DOHH2 (cell line): ENCODE results near the gene PLCB4.

Experiments used
- CTCF ChIP-seq: fragments of 200-600 bp; sonication (generic); IDR thresholded peaks from one replicate; pipeline ENCODE4 v1.5.1; 2014; ENCODE audit warnings: antibody characterized with exemption, mild to moderate bottlenecking, low read depth, low read length; ENCODE audit not compliant: poor library complexity, severe bottlenecking
- EZH2phosphoT487 ChIP-seq: fragments of 200-600 bp; sonication (generic); IDR thresholded peaks from 2 replicates; pipeline ENCODE4 v1.6.1; 2017; ENCODE audit warnings: borderline replicate concordance, mild to moderate bottlenecking, antibody characterized with exemption, low read length, moderate library complexity, mixed read lengths

DNA sequence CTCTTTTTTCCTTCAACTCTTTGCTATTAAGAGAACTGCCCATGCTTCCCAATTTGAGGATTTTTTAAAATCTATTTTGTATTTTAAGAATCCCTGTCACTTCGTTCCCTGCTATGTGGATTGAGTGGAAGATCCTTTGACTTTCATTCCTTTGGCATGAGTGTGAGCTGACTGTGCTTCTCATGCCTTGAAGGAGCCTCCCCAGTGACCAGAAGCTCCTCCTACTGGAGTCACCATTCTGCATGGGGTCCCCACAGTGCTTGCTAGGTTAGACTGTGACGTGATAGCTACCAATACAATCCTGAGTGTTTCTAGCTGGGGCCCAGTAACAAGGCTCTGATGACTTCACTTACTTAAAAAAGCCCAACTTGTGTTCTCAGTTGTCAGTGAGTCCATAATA lies 341.1 kb downstream of the PLCB4 start:
- TF ChIP-seq CTCF (no peak), EZH2phosphoT487 (no peak)
